Lower leg skin (tissue), 4 donors: ENCODE results near the gene RENBP. TPM values are rescaled to one million over a fixed set of nuclear protein-coding genes. Genes with fewer than 3 reads are reported as not detected.

Experiments
- DNase-seq, 2 donors: peaks; one replicate each; pipeline ENCODE4 v3.0.0-alpha.2; 2019; ENCODE audit warnings: low spot score in 2 of 2
- H3K4me3 ChIP-seq: fragments of 200-600 bp; sonication (generic); 2 replicates; pipeline ENCODE4 v1.5.1; 2017; ENCODE audit warnings: mild to moderate bottlenecking, low read depth; ENCODE audit not compliant: poor library complexity, severe bottlenecking
- POLR2A ChIP-seq, 2 donors: fragments of 450-650 bp; IDR thresholded peaks; one replicate each; pipeline ENCODE4 v1.6.1; 2016 to 2017; ENCODE audit warnings: antibody characterized with exemption in 2 of 2, mild to moderate bottlenecking in 1 of 2, moderate library complexity in 1 of 2
- WGBS, 2 donors: methylation state at CpG; one replicate each; pipeline ENCODE4 v1.1.5; 2018; 5-methylcytosine and 5-hydroxymethylcytosine counted together
- intact Hi-C: fragments of 100-400 bp; cut with DNase I; formaldehyde crosslinking; loops from one replicate; pipeline ENCODE4 v1.15.0; 2023; ENCODE audit warnings: low total_unique reads
- total RNA-seq, 4 donors: library from RNA; depleted of rRNA; stranded (reverse); fragments of >200 nt; gene quantifications; one replicate each; pipeline ENCODE4 v1.1.0, GENCODE V29; 2016
- TF ChIP-seq, protein P1 (sequence below), 3 donors: fragments of 450-650 bp; IDR thresholded peaks; one replicate each; pipeline ENCODE4 v1.5.1; 2016; ENCODE audit warnings: antibody characterized with exemption in 3 of 3, mild to moderate bottlenecking in 3 of 3, moderate library complexity in 2 of 3

Gene RENBP
- total RNA-seq, 4 donors from 2014 or later: 0.76 to 11.8 (median 4.2) TPM

DNA sequence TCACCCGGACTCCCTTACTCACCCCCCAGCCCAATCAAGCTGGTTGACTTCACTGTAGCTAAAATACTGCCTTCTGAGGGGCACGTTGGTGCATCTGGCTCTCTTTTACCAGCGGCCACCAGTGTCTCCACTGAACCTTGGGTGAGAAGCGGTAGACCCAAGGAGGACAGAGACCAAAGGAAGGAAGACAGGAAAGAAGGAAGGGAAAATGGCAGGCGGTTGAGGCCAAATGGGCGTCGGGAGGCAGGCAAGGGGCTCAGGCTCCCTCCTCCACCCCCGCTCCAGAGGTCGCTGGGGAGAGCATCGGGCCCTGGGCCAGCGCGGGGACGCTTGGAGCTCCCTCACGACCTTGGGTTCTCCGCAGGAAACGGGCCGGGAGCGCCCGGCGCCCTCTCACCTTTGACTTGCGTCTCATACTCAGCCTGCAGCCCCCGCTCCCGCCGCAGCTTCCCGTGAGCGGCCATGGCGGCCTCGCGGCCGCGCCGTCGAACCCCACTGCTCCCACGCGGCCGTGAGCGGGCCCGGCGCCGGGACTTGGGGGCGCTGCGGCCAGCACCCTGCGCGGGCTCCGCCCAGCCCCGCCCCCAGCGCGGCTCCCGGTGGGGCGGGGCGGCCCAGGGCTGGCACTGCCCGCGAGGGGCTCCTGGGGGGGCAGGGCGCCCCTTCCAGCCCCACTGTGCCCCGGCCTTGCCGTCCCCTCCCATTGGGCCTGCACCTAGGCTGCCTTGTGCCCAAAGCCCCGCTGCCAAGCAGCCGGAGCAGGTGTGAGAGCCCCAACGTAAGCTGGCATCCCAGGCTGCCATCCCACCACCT, 18.5 kb downstream of the RENBP start, which contains the start of gene ARHGAP4:
Gene ARHGAP4, minus strand, starts transcription at position 526 of the 813 bp plus-strand sequence. Its CDS starts 62 bp downstream, at position 464.
- no peak for DNase-seq
- TF ChIP-seq, protein P1, sequence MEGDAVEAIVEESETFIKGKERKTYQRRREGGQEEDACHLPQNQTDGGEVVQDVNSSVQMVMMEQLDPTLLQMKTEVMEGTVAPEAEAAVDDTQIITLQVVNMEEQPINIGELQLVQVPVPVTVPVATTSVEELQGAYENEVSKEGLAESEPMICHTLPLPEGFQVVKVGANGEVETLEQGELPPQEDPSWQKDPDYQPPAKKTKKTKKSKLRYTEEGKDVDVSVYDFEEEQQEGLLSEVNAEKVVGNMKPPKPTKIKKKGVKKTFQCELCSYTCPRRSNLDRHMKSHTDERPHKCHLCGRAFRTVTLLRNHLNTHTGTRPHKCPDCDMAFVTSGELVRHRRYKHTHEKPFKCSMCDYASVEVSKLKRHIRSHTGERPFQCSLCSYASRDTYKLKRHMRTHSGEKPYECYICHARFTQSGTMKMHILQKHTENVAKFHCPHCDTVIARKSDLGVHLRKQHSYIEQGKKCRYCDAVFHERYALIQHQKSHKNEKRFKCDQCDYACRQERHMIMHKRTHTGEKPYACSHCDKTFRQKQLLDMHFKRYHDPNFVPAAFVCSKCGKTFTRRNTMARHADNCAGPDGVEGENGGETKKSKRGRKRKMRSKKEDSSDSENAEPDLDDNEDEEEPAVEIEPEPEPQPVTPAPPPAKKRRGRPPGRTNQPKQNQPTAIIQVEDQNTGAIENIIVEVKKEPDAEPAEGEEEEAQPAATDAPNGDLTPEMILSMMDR (IDR thresholded peaks at IDR 0.05): no peak
- no peak for TF ChIP-seq POLR2A (IDR thresholded peaks at IDR 0.05)
- 39 to 40% methylated on average over 37 to 57 of the region's 59 CpGs for WGBS, 2 donors
- no peak within 1 kb of the TSS for H3K4me3 ChIP-seq
- intact Hi-C loops: no loop called here

DNA sequence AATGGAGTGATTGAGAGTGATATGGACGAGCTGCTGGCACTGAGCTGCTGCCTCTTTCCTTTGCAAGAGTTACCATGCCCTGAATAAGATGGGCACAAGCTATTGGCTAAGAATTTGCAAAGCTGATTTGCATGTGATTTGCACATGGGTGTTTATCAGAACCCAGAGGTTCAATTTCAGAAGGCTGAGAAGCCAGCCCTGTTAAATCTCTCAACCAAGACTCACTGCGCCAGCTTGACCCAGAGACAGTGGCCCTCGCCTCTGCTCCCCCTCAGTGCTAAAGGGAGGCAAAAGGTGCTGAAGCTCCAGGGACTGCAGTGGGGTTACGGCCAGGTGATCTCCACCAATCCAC, 19.1 kb downstream of the RENBP start:
- no peak for DNase-seq
- 68 to 69% methylated on average over 2 to 4 of the region's 4 CpGs for WGBS, 2 donors
- intact Hi-C loops: no loop called here
- TF ChIP-seq POLR2A (IDR thresholded peaks at IDR 0.05): no peak
- TF ChIP-seq, protein P1 (IDR thresholded peaks at IDR 0.05): no peak
- no peak overlapping the region for H3K4me3 ChIP-seq

DNA sequence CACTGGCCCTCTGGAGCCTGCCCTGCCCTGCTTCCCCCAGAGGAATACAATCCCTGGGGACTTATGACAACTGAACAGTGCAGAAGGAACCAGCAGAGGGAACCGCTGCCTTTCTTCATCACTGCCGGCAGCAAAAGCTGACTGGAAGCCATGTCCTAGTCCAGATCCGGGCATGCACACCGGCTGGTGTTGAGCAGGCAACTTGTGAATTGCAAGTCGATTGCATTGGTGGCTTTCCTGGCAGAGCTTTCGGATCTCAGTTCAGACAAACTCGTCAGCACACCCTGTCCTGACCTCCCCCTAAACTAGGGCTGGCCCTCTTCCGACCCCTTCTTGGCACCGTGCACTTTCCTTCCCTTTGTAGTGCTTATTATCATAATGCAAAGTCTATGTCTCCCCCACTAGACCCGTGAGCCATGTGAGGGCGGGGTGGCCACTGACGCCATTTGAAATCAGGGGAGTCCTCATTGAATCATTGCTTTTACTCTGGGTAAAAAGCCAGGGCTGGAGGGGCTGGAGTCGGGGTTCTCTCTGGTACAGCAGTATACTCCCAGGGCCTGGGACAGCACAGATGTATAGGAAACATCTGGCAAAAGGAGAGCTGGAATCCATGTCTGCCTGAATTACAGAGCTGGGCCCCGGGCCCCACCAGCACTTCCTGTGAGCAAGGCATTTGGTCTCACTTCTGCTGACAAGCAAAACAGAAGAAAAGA, 20.1 kb downstream of the RENBP start:
- 20 to 41% methylated on average over 14 of the region's 14 CpGs for WGBS, 2 donors
- TF ChIP-seq, protein P1 (IDR thresholded peaks at IDR 0.05): no peak
- no peak for TF ChIP-seq POLR2A (IDR thresholded peaks at IDR 0.05)
- DNase-seq: no peak
- H3K4me3 ChIP-seq: no peak overlapping the region
- intact Hi-C loops: no loop called here

DNA sequence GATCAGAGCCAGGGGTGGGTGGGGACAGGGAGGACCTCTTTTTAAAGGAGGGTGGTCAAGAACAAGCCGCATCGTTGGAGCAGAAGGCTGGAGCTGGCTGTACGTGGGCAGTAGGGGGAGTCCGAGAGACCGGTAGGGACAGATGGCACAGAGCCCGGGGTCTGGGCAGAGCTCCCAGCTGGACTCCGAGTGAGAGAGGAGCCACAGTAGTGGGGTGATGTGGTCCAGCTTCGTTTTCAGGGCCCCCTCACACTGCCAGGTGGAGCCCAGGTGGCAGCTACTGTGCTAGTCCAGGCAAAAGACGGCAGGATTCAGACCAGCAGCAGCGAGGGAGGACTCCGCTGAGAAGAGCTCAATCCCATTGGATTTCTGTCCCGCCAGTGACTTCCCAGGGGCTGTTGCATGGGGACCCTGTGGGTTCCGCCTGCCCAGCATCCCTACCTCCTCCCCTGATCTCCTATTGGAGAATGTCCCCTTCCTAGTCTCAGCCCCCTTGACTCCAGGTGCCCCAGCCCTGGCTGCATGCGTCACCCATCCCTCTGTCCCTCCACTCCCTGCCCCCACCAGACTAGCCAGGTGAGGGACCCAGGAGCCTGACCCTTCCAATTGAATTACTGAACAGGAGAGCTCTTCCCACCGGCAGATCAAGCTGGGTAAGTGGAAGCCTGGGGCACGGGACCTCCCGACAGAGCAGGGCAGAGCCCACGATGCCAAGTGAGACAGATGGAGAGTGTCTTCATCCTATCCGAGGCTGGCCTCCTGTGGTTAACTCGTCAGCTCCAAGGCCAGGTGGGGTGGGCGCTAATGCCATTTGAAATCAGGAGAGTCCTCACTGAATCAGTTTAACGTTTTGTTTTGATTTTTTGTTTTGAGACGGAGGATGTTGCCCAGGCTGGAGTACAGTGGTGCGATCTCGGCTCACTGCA, 21.2 kb downstream of the RENBP start:
- intact Hi-C loops: no loop called here
- no peak overlapping the region for H3K4me3 ChIP-seq
- DNase-seq: no peak
- TF ChIP-seq POLR2A (IDR thresholded peaks at IDR 0.05): no peak
- TF ChIP-seq, protein P1 (IDR thresholded peaks at IDR 0.05): no peak
- WGBS, 2 donors: 54 to 64% methylated on average over 20 to 25 of the region's 25 CpGs
